ENCODE measurements around the gene PHF21A.
"Not testable (repeated sequence)": the region's sequence is repeated elsewhere in the genome, so short reads cannot be mapped to it uniquely, and the experiment has no call there.

The PHF21A gene

GRCh38 chr11:46036009-46036408, 85.2 kb downstream of the PHF21A start:
- no peak for DNase-seq (ENCODE audit: low read depth, low spot score)

- no peak for DNase-seq (ENCODE audit: low read depth, low spot score)
These were observed 87.2 kb downstream of the PHF21A start for GRCh38 chr11:46034041-46034440.

- no peak for DNase-seq (ENCODE audit: low read depth, low spot score)
These were observed 94.5 kb downstream of the PHF21A start for GRCh38 chr11:46026606-46027293.

- DNase-seq (ENCODE audit: low read depth, low spot score) = no peak
These were observed 101.1 kb downstream of the PHF21A start for GRCh38 chr11:46020084-46020599.

DNA sequence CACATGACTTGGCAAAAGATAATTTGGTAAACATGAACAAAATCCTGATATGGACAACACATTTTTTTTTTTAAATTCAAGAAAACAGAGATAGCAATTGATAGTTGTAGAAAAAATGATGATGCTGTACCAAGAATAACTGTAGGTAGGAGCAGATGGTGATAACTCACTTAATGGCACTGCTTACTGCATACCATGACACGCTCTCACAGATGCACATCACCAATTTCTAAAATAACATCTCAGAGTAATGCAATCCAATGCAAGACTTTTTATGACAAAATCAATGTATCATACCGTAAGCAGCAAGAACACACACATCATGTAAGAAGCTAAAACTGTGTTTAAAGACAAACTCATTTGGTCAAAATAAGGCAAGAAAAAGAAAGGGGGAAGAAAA, 102.6 kb downstream of the PHF21A start:
- no peak for DNase-seq (ENCODE audit: low read depth, low spot score)

GRCh38 chr11:46017341-46017740, 103.9 kb downstream of the PHF21A start:
- no peak for DNase-seq (ENCODE audit: low read depth, low spot score)

DNA sequence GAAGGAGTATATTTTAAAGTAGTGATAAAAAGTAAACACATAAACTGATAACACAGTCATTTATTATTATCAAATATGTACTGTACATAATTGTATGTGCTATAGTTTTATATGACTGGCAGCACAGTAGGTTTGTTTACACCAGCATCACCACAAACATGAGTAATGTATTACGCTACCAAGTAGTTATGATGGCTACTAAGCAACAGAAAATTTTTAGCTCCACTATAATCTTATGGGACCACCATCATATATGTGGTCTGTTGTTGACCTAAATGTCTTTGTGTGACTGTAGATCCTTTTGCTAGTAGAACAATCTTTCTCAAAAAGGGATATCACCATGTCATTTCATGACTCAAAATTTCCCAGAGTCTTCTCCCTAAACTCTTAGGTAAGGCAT, 105.3 kb downstream of the PHF21A start:
- DNase-seq (ENCODE audit: low read depth, low spot score) = no peak

DNA sequence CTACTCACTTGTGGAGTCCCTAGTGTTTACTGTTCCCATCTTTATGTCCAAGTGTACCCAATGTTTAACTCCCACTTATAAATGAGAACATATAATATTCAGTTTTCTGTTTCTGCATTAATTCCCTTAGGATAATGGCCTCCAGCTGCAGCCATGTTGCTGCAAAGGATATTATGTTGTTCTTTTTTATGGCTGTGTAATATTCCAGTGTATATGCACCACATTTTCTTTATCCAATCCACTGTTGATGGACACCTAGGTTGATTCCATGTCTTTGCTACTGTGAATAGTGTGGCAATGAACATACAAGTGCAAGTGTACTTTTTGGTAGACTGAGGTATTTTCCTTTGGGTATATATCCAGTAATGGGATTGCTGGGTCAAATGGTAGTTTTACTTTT, 107.1 kb downstream of the PHF21A start:
- not testable (repeated sequence) for DNase-seq (ENCODE audit: low read depth, low spot score)

- DNase-seq (ENCODE audit: low read depth, low spot score) = no peak
These were observed 109.1 kb downstream of the PHF21A start for GRCh38 chr11:46012185-46012584.

DNA sequence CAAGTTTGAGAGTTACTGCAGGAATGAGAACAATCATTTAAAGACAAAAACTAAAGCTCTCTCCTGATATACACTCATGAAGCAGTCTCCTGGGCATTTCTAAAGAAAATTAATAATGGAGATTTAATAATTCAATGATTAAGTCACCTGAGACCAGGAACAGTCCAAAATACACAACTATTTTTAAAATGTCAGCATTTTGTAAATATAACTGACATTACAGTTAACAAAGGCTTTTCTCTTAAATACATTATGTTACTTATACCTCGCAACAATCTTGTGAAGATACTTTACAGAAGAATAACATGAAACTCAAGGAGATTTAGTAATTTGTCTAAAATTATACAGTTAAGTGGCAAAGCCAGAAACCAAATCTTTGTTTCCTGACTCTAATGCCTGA, 111.2 kb downstream of the PHF21A start:
- no peak for DNase-seq (ENCODE audit: low read depth, low spot score)

DNA sequence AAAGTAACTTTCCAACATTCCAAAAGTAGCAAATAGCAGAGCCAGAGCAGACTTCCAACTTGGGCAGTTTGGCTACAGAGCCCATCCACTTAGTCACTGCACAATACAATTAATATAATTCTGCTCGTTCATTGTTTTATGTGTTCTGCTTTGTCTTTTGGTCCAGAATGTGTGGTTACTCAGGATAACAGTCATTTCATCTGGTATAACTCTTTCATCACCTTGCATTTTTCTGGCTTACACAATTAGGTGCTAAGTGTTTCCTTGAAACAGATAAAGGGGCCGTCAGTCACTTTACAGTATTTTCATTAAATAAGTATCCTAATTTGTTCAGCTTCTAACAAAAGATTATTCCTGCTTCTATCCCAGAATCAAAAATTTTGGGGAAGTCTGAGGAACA, 111.6 kb downstream of the PHF21A start:
- DNase-seq (ENCODE audit: low read depth, low spot score) = no peak

DNA sequence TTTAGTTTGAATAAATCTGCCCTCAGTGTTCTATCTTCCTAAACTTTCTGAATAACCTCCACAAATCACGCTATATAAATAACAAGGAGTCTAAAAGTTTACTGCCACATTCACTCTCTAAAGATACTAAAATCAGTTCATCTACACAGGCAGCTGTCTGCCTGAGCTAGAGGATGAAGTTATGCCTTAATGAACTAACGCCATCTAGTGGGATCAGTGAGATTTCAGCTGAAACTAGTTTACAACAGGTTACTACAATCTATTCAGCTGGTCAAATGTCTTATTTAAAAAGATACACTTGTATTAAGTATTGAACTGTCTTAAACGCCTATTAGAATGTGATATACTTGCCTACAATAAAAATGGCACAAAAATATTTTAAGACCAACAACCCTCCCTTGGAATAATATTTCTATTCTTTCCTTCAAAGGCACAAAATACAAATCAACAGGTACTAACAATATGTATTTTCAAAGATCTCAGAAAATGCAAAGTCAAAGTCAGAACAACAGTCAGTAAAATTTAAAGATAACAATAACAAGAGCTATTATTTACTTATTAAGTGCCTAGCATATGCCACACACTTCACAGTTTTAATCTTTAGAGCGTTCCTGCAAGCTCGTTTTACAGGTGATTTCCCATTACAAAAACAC, 114.7 kb downstream of the PHF21A start:
- DNase-seq (ENCODE audit: low read depth, low spot score) = peak; percentile 5

DNA sequence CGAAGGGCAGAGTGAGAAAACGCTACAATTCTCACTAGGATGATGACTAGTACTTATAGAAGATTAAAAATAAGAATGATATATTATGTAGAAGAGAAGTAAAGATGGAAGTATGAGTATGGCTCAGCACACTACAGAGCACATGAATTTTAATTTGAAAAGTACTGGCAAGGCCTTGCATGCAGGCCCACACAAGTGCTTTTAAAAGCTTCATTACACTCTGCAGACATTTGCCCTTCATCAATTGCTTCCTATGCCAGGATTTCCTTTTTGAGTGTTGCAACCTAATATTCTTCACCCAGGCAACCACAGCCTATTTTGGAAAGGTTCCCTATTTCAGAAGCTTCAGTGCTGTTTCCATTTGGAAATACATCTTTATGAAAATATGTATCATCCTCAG, 117.7 kb downstream of the PHF21A start:
- no peak for DNase-seq (ENCODE audit: low read depth, low spot score)

GRCh38 chr11:46002189-46002588, 119.1 kb downstream of the PHF21A start:
- no peak for DNase-seq (ENCODE audit: low read depth, low spot score)

GRCh38 chr11:46001448-46001914, 119.8 kb downstream of the PHF21A start:
- DNase-seq (ENCODE audit: low read depth, low spot score) = no peak

GRCh38 chr11:45997599-45997998, 123.7 kb downstream of the PHF21A start:
- DNase-seq (ENCODE audit: low read depth, low spot score) = no peak

GRCh38 chr11:45995342-45995734, 125.9 kb downstream of the PHF21A start:
- no peak for DNase-seq (ENCODE audit: low read depth, low spot score)

- no peak for DNase-seq (ENCODE audit: low read depth, low spot score)
These were observed 126.6 kb downstream of the PHF21A start for GRCh38 chr11:45994371-45995341.

DNA sequence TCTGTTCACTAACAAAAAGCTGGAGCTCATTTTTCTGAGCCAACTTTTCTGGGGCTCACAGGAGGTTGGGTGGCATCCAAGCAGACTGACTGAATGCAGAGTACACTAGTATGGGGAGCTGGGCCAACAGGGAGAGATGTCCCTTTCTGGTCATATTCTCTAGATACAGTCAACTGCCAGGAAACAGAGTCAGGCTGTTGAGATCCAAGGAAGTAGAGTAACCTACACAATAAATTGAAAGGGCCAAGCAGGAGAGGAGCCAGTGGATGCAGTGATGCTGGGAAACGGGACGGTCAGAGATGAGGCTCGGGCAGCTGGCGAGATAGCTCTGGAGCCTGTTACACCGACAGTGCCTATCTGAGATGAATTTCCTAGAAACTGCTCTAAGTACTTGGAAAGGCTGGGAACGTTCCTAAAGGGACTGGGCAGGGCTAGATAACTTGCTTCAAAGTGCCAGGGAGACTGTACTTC, 127.7 kb downstream of the PHF21A start:
- DNase-seq (ENCODE audit: low read depth, low spot score) = no peak

- no peak for DNase-seq (ENCODE audit: low read depth, low spot score)
These were observed 132.3 kb downstream of the PHF21A start for GRCh38 chr11:45988921-45989320.

- DNase-seq (ENCODE audit: low read depth, low spot score) = no peak
These were observed 136.0 kb downstream of the PHF21A start for GRCh38 chr11:45985212-45985611.

DNA sequence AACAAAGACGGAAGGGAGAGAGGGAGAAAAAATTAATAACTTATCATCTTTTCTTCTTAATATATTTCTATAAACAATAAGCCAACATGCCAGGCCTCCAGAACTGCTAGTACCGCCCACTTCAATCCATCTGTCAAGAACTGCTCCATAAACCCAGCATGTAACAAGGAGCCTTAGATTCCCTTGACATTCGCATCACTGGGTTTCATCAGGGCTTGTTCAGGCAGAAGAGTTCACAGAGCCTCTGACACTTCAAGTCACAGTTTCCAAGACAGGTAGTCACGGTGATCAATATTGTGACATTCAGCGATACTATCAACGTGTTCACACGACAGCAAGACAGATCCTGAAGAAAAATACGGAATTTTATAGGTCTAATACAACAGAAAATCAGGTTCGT, 137.1 kb downstream of the PHF21A start:
- no peak for DNase-seq (ENCODE audit: low read depth, low spot score)

All from activated CD4-positive, CD25-positive, alpha-beta regulatory T cell treated with anti-CD3 and anti-CD28 coated beads, Interleukin-2, amount 50 U/mL, for 16 hours (primary cell).